HG03342 (cell line): ENCODE results near the gene CYB5R4.
"Not testable (repeated sequence)": the region's sequence is repeated elsewhere in the genome, so short reads cannot be mapped to it uniquely, and the experiment has no call there.

Source experiments
- ATAC-seq: cut with Tn5 transposase; IDR thresholded peaks from one replicate; pipeline ENCODE4 v1.9.1; 2021; ENCODE audit warnings: mild to moderate bottlenecking, moderate library complexity; ENCODE audit not compliant: unreplicated experiment

The CYB5R4 gene

DNA sequence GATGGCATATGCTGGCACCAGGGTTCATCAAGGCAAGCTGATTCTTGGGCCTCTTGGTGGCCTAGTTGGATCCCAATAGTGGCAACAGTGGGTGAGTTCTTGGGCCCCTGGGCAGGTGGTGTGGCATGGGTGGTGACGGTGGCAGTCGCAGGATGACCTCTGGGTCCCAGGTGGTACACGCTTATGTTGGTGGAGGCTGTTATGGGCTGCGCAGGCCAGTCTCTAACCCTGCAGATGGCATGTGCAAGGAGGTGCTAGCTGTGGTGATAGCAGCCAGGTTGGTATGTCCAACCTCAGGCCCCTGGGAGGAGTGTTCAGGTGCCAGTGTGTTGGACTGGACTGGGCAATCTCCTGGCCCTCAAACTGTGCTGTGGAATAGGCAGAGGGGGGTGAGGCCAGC lies 46.2 kb downstream of the CYB5R4 start:
- ATAC-seq, result no peak

DNA sequence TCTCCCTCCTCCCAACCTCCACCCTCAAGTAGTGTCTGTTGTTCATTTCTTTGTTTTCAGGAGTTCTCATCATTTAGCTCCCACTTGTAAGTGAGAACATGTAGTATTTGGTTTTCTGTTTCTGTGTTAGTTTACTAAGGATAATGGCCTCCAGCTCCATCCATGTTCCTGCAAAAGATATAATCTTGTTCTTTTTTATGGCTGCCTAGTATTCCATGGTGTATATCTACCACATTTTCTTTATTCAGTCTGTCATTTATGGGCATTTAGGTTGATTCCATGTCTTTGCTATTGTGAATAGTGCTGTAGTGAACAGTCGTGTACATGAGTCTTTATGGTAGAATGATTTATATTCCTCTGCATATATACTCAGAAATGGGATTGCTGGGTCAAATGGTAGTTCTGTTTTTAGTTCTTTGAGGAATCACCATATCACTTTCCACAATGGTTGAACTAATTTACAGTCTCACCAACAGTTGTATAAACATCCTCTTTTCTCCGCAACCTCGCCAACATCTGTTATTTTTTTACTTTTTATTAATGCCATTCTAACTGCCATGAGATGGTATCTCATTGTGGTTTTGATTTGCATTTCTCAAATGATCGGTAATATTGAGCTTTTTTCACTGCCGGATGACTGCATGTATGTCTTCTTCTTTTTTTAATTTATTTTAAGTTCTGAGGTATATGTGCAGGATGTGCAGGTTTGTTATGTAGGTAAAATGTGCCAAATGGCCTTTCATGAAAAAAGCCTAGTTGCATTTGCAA lies 48.3 kb downstream of the CYB5R4 start:
- not testable (repeated sequence) for ATAC-seq

DNA sequence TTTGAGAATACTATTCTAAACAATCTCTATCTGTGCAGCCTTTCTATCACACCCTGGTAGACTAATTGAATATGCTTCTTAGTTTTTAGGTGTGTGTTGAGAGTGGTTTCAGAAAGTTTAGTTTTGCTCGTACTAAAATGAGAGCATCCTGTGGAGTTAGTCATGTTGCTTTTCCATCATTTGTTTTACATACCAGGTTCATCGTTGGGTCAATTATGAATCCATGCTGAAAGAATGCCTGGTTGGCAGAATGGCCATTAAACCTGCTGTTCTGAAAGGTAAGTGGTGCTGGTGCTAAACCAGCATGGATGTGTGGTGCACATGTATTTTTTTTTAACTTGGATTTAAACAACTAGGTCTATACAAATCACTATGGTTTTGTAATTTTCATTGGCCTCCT lies 49.3 kb downstream of the CYB5R4 start:
- ATAC-seq, result no peak

DNA sequence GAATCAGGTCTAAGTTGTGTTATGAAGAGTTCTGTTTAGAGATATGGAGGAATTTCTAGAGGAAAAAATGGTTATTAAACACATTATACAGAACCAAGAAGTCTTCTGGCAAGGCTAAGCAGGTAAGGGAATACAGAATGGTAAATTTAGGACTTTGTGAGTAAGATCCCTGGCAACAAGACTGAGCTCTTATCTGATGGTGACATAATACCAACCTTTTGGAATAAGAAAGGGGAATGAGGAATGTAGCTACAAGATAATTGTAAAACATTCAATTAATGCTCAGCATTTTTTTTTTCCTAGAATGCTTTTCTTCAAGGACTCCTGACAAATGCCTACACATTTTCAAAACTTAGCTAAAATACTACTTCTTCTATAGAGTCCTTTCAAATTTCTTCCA lies 51.8 kb downstream of the CYB5R4 start:
- no peak for ATAC-seq

DNA sequence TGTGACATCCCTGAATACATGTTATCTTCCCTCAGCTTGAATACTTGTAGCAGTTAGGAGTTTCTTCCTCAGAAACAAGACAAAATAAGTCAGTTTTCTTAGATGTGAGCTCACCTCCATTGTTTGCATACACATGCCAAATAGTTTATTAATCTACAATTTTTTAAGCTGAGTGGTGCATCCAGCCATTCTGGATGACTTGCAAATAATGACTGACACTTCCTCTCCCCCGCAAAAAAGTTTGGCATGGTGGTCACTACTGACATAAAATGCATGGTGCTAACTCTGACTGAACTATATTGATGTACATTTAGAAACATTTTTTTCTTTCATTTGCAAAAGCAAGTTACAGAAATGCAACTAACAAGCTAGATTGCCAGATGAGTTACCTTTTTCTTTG lies 55.5 kb downstream of the CYB5R4 start:
- ATAC-seq, result no peak

DNA sequence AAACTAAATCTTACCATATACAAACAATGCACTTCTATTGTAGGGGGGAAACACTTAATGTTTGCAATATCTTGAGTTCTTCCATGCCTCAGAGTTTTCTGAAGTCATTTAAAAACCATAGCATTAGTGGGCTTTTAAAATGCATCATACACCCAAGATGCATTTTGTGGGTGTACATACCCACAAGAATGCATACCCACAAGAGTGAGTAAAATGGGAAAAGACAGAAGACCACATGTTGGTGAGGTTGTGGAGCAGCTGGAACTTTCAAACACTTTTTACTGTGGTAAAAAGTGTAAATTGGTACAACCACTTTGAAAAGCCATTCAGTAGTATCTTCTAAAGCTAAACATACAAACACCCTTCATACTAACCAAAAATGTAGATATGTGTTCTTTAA lies 57.5 kb downstream of the CYB5R4 start:
- ATAC-seq, result no peak

DNA sequence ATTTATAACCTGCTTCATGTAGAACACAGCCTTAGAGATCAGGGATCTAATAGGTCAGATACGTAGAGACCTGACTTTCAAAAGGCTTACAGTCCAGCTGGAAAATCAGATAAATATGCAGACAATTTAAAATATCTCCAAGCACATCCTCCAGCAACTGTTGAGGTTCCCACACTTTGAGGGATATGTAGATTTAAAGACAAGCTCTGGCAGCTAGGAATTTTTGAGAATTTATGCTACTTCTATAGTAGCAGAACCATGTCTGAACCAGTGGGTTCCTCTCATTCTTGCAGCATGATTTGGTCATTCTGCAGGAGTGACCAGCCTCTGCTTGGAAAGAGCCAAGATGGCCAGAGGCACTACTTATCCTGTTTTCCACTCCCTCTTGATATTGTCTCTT lies 60.5 kb downstream of the CYB5R4 start:
- ATAC-seq, result no peak

DNA sequence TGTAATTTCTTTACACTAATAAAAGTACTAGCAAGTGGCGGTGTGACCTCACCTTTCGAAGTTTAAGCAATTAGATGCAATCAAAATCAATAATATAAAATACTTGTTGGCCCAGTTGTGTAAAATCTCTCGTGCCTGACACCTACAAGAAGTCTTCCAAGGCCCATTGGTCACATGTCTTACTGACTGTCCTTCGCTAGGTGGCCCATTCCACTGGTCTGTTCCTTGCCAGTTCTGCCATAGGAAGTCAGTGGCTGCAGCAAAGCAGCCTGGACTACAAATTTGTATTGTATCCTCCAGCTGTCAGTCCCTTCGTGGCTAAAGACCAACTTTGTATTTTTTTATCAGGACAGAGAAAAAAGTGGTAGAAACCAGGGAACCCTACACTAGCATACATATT lies 61.8 kb downstream of the CYB5R4 start:
- ATAC-seq, result no peak

DNA sequence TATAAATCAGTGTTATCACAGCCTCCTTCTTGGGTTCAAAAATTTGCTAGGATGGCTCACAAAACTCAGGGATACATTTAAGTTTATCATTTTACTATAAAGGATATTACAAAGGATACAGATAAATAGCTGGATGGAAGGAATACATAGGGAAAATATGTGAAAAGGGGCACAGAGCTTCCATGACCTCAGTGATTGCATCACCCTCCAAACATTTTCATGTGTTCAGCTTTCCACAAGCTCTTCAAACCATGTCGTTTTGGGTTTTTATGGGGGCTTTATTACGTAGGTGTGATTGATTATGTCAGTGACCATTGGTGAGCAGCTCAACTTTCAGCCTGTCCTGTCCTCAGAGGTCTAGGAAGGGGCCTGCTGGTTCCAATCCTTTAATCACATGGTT lies 68.0 kb downstream of the CYB5R4 start:
- no peak for ATAC-seq

DNA sequence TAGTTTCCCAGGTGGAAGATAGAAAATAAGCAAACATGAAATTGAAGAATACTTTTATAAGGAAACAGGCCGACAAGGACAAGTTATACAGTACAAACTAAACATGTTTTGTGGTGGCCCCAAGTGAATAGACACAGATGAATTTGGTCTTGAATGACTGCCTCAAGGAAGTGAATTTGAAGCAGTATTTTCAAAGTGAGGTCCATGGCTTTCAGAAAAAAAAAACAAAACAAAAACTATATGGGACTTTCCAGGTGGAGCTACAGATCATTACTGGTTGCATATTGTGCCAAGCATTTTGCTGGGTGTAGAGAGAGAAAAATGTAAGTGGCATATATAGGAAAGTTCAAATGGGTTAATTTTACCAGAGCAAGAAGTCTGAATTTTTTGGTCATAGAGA lies 68.8 kb downstream of the CYB5R4 start:
- no peak for ATAC-seq

DNA sequence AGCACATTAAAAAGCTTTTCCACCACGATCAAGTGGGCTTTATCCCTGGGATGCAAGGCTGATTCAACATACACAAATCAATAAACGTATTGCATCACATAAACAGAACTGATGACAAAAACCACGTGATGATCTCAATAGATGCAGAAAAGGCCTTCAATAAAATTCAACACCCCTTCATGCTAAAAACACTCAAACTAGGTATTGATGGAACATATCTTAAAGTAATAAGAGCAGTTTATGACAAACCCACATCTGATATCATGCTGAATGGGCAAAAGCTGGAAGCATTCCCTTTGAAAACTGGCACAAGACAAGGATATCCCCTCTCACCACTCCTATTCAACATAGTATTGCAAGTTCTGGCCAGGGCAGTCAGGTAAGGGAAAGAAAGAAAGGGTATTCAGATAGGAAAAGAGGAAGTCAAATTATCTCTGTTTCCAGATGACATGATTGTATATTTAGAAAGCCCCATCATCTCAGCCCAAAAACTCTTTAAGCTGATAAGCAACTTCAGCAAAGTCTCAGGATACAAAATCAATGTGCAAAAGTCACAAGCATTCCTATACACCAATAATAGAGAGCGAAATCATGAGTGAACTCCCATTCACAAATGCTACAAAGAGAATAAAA lies 86.8 kb downstream of the CYB5R4 start:
- not testable (repeated sequence) for ATAC-seq

DNA sequence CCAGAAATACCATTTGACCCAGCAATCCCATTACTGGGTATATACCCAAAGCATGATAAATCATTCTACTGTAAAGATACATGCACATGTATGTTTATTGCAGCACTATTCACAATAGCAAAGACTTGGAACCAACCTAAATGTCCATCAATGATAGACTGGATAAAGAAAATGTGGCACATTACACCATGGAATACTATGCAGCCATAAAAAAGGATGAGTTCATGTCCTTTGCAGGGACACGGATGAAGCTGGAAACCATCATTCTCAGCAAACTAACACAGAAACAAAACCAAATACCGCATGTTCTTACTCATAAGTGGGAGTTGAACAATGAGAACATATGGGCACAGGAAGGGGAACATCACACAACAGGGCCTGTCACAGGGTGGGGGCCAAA lies 88.5 kb downstream of the CYB5R4 start:
- ATAC-seq, result not testable (repeated sequence)

DNA sequence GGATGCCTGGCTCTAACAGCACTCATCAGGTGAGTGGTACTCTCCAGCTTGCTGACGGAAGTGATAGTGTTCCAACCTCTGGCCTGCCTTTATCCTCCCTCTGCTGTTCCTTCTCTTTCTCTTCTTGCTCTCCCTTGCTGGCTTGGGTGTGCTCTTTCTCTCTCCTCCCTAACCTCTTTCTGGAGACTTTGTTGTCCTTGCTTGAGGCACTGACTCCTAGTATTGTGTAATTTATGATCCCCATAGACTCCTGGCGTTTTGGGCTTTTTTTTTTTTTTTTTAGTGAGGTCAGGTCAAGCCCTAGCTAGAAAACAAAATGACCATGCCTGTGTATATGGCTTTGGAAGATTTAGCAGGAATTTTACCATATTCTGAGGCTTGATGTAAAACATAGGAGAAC lies 89.4 kb downstream of the CYB5R4 start:
- ATAC-seq, result no peak

DNA sequence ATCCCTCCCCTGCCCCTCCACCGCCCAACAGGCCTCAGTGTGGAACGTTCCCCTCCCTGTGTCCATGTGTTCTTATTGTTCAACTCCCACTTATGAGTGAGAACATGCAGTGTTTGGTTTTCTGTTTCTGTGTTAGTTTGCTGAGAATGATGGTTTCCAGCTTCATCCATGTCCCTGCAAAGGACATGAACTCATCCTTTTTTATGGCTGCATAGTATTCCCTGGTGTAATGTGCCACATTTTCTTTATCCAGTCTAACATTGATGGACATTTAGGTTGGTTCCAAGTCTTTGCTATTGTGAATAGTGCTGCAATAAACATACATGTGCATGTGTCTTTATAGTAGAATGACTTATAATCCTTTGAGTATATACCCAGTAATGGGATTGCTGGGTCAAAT lies 91.9 kb downstream of the CYB5R4 start:
- not testable (repeated sequence) for ATAC-seq

DNA sequence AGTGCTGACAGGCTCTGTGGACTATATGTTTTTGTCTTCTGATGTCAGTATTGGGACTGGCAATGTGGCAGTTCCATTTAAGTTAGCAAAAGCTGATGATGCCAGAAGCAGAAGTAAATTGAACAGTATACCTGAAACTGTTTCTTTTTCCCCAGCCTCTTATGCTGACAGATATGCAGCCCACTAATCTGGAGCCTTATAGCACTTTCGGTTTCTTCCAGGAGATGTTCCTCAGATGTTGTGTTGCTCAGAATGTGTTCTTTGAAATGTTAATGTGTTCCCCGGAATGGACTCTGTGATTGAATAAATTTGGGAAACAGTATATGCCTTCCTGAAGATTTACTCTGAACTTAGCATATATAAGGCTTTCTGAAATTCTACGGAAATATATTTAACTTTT lies 93.3 kb downstream of the CYB5R4 start:
- no peak for ATAC-seq

DNA sequence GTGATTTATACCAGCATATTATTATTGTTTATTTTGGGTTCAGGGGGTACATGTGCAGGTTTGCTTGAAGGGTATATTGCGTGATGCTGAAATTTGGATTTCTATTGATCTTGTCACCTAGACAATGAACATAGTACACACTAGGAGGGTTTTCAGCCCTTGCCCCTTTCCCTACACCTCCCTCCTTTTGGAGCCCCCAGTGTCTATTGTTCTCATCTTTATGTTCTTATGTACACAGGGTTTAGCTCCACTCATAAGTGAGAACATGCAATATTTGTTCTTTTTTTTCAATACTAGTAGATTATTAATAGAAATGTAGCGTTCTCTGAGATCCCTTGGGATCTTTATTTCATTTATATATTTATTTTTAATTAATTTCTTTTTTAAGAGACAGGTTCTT lies 94.9 kb downstream of the CYB5R4 start:
- no peak for ATAC-seq

DNA sequence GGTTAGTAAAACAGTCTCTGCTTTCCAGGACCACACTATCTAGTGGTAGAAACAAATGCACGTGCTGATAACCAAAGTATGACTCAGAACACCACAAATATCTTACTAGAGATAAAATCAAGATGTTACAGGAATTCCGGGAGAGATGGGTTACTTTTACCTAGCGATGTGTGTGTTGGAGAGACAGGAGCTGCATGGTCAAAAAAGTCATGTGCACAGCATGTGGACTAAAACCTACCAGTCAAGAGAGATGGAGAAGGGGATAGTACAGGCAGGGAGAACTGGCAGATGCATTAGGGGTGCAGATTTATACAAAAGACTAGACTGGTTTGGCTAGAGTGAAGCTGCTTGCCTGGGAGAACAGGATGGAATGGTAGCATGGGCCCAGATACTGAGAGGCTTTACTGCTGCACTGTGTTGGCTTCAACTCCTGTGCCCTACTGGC lies 98.8 kb downstream of the CYB5R4 start:
- ATAC-seq, result no peak

DNA sequence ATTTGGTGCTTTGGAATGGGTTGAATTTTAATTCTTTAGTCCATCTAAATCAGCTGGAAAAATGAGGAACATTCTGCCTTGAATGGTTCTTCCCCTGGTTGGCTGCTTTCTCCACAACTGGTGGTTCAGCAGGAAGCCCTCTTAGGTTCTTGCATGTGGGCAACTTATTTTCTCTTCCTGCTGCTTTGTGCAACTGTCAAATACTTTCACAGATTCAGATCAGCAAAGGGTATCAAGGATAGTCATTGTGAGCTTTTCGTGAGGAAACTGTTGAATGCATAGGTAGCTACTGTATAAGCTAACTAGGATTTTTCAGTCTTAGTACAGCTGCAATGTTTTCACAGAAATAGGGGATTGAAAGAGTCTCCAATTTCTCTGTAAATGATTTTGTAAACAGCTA lies 101.2 kb downstream of the CYB5R4 start:
- ATAC-seq, result no peak

DNA sequence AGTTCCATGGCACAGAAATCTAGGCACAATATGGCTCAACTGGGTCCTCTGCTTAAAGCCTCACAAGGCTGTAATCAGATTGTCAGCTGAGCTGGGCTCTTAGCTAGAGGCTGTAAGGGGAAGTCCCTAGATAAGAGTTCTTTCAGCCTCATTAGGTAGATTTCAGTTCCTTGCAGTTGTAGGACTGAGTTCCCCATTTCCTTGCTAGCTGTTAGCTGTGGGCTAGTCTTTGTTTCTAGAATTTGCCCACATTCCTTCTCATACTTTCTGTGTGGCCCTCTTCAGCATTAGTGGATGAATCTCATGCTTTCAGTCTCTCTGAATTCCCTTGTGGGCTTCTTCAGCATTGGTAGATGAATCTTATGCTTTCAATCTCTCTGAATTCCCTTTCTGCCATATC lies 103.1 kb downstream of the CYB5R4 start:
- ATAC-seq, result peak; percentile 94

DNA sequence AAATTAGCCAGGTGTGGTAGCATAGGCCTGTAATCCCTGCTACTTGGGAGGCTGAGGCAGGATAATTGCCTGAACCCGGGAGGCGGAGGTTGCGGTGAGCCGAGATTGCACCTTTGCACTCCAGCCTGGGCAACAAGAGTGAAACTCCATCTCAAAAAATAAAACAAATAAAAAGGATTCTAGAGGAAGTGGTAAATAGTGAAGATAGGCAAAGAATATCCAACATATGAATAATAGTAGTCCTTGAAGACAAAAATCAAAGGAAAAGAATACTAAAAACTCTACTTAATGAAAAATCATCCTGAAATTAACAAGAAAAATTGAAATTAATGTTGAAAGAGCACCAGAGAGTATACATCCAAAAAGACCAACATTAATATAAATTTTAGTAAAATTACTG lies 107.0 kb downstream of the CYB5R4 start:
- no peak for ATAC-seq

DNA sequence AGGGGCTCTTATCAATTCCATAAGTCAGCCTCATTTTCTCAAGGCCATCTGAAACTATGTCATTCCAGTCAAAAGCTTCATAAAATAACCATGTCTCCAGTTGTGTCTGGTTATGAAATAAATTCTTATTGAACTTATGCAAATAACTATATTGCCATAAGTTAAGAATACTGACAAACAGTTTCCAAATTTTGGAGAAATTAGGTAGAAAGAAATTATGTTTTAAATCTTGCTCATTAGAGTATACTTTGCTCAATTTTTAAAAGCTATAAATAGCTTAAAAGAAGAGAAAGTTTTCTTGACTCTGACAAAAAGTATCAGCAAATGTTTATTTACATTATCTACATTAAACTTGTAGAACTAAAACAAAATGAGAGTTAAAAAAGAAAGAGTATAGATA lies 111.1 kb downstream of the CYB5R4 start:
- ATAC-seq, result no peak

DNA sequence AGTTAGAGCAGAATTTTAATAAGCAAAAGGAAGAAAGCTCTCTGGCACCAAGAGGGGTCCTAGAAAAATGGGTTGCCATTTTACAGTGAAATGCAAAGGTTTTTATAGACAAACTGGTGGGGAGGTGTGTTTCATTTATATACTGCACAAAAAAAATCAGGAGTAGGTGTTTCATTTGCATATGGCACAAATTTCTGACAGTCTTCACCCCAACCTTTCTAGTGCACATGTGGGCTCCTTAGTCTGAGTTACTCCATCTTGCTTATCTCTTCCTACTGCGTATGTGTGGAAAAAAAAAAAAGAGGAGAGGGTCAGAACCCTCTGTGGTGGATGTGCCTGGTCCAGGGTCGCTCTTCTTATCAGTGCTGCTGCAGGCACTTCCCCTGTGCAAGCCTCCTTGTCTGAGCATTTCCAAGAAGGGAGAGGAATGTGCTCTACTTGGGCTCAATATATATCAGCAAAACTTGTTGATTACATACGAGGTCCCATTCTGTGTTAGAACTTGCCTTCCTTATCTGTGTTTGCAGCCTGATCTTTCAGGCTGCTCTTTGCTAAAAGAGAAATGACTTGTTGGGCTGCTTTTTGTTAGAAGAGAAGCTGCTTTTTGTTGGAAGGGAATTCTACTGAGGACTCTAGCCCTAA lies 115.0 kb downstream of the CYB5R4 start:
- ATAC-seq, result no peak
